Hematopoietic multipotent progenitor cell treated with erythropoietin and hydrocortisone succinate and interleukin-3 and kit ligand, for 15 days (in vitro differentiated cells): ENCODE results near the gene SRP14.
"Not testable (repeated sequence)": the region's sequence is repeated elsewhere in the genome, so short reads cannot be mapped to it uniquely, and the experiment has no call there.

Experiments
- DNase-seq: peaks from one replicate; pipeline ENCODE4 v3.0.0-alpha.2; 2015; ENCODE audit warnings: low spot score

SRP14 gene

GRCh38 chr15:40050788-40051470 is 11.9 kb upstream of the SRP14 start:
- DNase-seq = no peak

GRCh38 chr15:40048926-40049475 is 10.0 kb upstream of the SRP14 start:
- no peak for DNase-seq

- no peak for DNase-seq
Observed at GRCh38 chr15:40048211-40048792, 9.3 kb upstream of the SRP14 start.

- DNase-seq = no peak
Observed at GRCh38 chr15:40047415-40048210, 8.6 kb upstream of the SRP14 start.

- no peak for DNase-seq
Observed at GRCh38 chr15:40046721-40047414, 7.9 kb upstream of the SRP14 start.

GRCh38 chr15:40045572-40046217 is 6.7 kb upstream of the SRP14 start:
- no peak for DNase-seq

GRCh38 chr15:40044717-40045571 is 6.0 kb upstream of the SRP14 start:
- peak; percentile 83 for DNase-seq

GRCh38 chr15:40043927-40044716 is 5.1 kb upstream of the SRP14 start:
- no peak for DNase-seq

- DNase-seq = no peak
Observed at GRCh38 chr15:40042791-40043320, 3.9 kb upstream of the SRP14 start.

- no peak for DNase-seq
Observed at GRCh38 chr15:40040770-40041169, 1.8 kb upstream of the SRP14 start.

GRCh38 chr15:40040293-40040635 is 1.3 kb upstream of the SRP14 start:
- DNase-seq = no peak

- DNase-seq = no peak
Observed at GRCh38 chr15:40038275-40038637, 725 bp downstream of the SRP14 start.

- DNase-seq = no peak
Observed at GRCh38 chr15:40037721-40038120, 1.3 kb downstream of the SRP14 start.

- DNase-seq = not testable (repeated sequence)
Observed at GRCh38 chr15:40035182-40035581, 3.8 kb downstream of the SRP14 start.

GRCh38 chr15:40034186-40034946 is 4.6 kb downstream of the SRP14 start:
- DNase-seq = no peak

- DNase-seq = no peak
Observed at GRCh38 chr15:40032125-40032839, 6.7 kb downstream of the SRP14 start.

- no peak for DNase-seq
Observed at GRCh38 chr15:40031300-40031699, 7.7 kb downstream of the SRP14 start.
